K562 (cell line): Measurements from ENCODE around the gene GPR180. TPM values are rescaled to one million over a fixed set of nuclear protein-coding genes. Genes with fewer than 3 reads are reported as not detected.

Experiments used
- ATAC-seq: fragments of 200-7000 bp; cut with Tn5 transposase; 3 replicates; pipeline ENCODE4 v1.9.1; 2020; ENCODE audit warnings: moderate library complexity
- BruUV-seq: library from RNA; stranded (reverse); fragments of 400-500 nt; replicated peaks from 2 replicates; lab custom pipeline; 2021; lab: Mats Ljungman, UMichigan
- CTCF ChIA-PET: fragments of 300-600 bp; formaldehyde crosslinking; extraction: SDS; loops from one replicate; lab custom pipeline; 2021; ENCODE audit warnings: low intra/inter-chr PET ratio; lab: Yijun Ruan, JAX
- POLR2A ChIA-PET: fragments of 300-600, 350-650 bp; sonication (Branson Sonifier 250); formaldehyde crosslinking; extraction: SDS; loops from one replicate; lab custom pipeline; 2021; ENCODE audit warnings: antibody characterized with exemption, inconsistent platforms; lab: Yijun Ruan, JAX
- DNase-seq, 4 experiments: peaks; one replicate each; pipeline versions ENCODE4 v3.0.0 to v3.0.0-alpha.2; 2011 to 2018; ENCODE audit warnings: low spot score in 3 of 4, mixed read lengths in 3 of 4; ENCODE audit errors: extremely low read depth in 1 of 4
- FAIRE-seq: peaks from 2 replicates; lab custom pipeline; 2011; peaks lifted over from hg19 to GRCh38; lab: Jason Lieb, UNC
- H2AFZ ChIP-seq: 2 replicates; pipeline ENCODE4 v1.6.0; 2011; ENCODE audit warnings: low read depth, low read length, control low read depth, inconsistent platforms
- H3K27ac ChIP-seq: fragments of 200-600 bp; 3 replicates; pipeline ENCODE4 v1.8.0; 2011; ENCODE audit warnings: low read depth, mild to moderate bottlenecking, control low read depth, inconsistent platforms, low read length, moderate library complexity, mixed read lengths; ENCODE audit errors: extremely low read depth
- H3K27me3 ChIP-seq, 2 experiments: fragments of 300-600 bp in 1 of 2; 2 replicates in 1 of 2; 3 replicates in 1 of 2; pipeline versions ENCODE4 v1.6.0 to v1.8.0; 2011; ENCODE audit warnings: inconsistent platforms in 2 of 2, low read length in 2 of 2, mild to moderate bottlenecking in 1 of 2, mixed read lengths in 1 of 2, moderate library complexity in 1 of 2; ENCODE audit not compliant: control insufficient read depth in 2 of 2, insufficient read depth in 2 of 2
- H3K36me3 ChIP-seq: fragments of 300-600 bp; 3 replicates; pipeline ENCODE4 v1.8.0; 2011; ENCODE audit warnings: mild to moderate bottlenecking, low read length, inconsistent platforms; ENCODE audit not compliant: control insufficient read depth, insufficient read depth
- H3K4me1 ChIP-seq, 2 experiments: fragments of 200-600 bp in 1 of 2; replicated peaks in 1 of 2; 2 replicates in 1 of 2; 3 replicates in 1 of 2; pipeline versions ENCODE4 v1.5.1 to v1.8.0; 2011; ENCODE audit warnings: inconsistent platforms in 2 of 2, low read length in 2 of 2, mild to moderate bottlenecking in 1 of 2, mixed read lengths in 1 of 2, moderate library complexity in 1 of 2; ENCODE audit not compliant: control insufficient read depth in 2 of 2, insufficient read depth in 2 of 2
- H3K4me2 ChIP-seq: 2 replicates; pipeline ENCODE4 v1.6.1; 2011; ENCODE audit warnings: low read length, control low read depth, inconsistent platforms, mixed read lengths; ENCODE audit not compliant: insufficient read depth
- H3K4me3 ChIP-seq: fragments of 200-600 bp; sonication (generic), shearing (Covaris generic); 2 replicates; pipeline ENCODE4 v1.5.1; 2016; ENCODE audit warnings: control low read depth, inconsistent platforms
- H3K79me2 ChIP-seq: fragments of 200-600 bp; 3 replicates; pipeline ENCODE4 v1.8.0; 2011; ENCODE audit warnings: low read length, inconsistent platforms; ENCODE audit not compliant: control insufficient read depth, insufficient read depth
- H3K9ac ChIP-seq, 2 experiments: 2 replicates each; pipeline versions ENCODE4 v1.6.0 to v1.6.1; 2011; ENCODE audit warnings: low read depth in 2 of 2, low read length in 2 of 2, control low read depth in 1 of 2, inconsistent platforms in 1 of 2, mild to moderate bottlenecking in 1 of 2, mixed read lengths in 1 of 2; ENCODE audit not compliant: insufficient read depth in 1 of 2
- H3K9me1 ChIP-seq: one replicate; pipeline ENCODE4 v1.6.0; 2011; ENCODE audit warnings: inconsistent platforms, mild to moderate bottlenecking, low read length, moderate library complexity; ENCODE audit not compliant: control insufficient read depth, insufficient read depth
- H3K9me3 ChIP-seq: replicated peaks from 2 replicates; pipeline ENCODE4 v1.5.1; 2011; ENCODE audit warnings: low read depth, low read length, inconsistent platforms; ENCODE audit not compliant: control insufficient read depth, insufficient read depth
- H4K20me1 ChIP-seq: replicated peaks from 2 replicates; pipeline ENCODE4 v1.6.1; 2011; ENCODE audit warnings: low read length, inconsistent platforms, mixed read lengths; ENCODE audit not compliant: control insufficient read depth, insufficient read depth
- ATF1 ChIP-seq, 2 experiments: fragments of 450-650 bp in 1 of 2; IDR thresholded peaks; 2 replicates each; pipeline ENCODE4 v1.6.1; 2016; ENCODE audit warnings: missing compliant biosample characterization in 1 of 2, missing genetic modification characterization in 1 of 2
- ATF7 ChIP-seq: fragments of 450-650 bp; IDR thresholded peaks from 2 replicates; pipeline ENCODE4 v1.7.1; 2014; ENCODE audit warnings: mild to moderate bottlenecking, moderate library complexity
- BRD9 ChIP-seq: fragments of 450-650 bp; IDR thresholded peaks from 2 replicates; pipeline ENCODE4 v1.6.1; 2018; ENCODE audit warnings: low read depth; ENCODE audit not compliant: partially characterized antibody
- EZH2 ChIP-seq: IDR thresholded peaks from 2 replicates; pipeline ENCODE4 v1.6.1; 2012; ENCODE audit warnings: low read depth, mild to moderate bottlenecking, inconsistent platforms, low read length, borderline replicate concordance
- RAD21 ChIP-seq, 2 experiments: fragments of 250-450 bp in 1 of 2; fragments of 450-650 bp in 1 of 2; sonication (Bioruptor Pico) in 1 of 2; formaldehyde crosslinking in 1 of 2; IDR thresholded peaks in 1 of 2; conservative IDR thresholded peaks in 1 of 2; 2 replicates each; pipeline versions ENCODE4 v1.4.0 to v1.8.0; 2020 to 2022; ENCODE audit warnings: mild to moderate bottlenecking in 2 of 2, moderate library complexity in 1 of 2
- ZNF324 ChIP-seq: fragments of 250-450 bp; sonication (Bioruptor Pico); IDR thresholded peaks from 2 replicates; pipeline ENCODE4 v1.4.0; 2020; ENCODE audit warnings: mild to moderate bottlenecking
- ZNF445 ChIP-seq: fragments of 250-450 bp; sonication (Bioruptor Pico); IDR thresholded peaks from 2 replicates; pipeline ENCODE4 v1.4.0; 2020; ENCODE audit warnings: low read depth, mild to moderate bottlenecking, moderate library complexity
- WGBS: fragments of 100-300 bp; shearing (Covaris generic); methylation state at CpG from one replicate; pipeline ENCODE4 v1.1.6; 2016; ENCODE audit warnings: low coverage, mixed read lengths; ENCODE audit not compliant: insufficient coverage; ENCODE audit errors: missing lambda C conversion rate; 5-methylcytosine and 5-hydroxymethylcytosine counted together
- in situ Hi-C: fragments of 300-500 bp; cut with MboI; formaldehyde crosslinking; loops from 4 replicates; pipeline ENCODE4 v1.15.0; 2018; ENCODE audit warnings: inconsistent platforms, mixed read lengths
- intact Hi-C: fragments of 100-400 bp; cut with micrococcal nuclease; formaldehyde crosslinking; loops from 2 replicates; pipeline ENCODE4 v1.14.2; 2022
- polyA plus RNA-seq, 8 experiments: library from polyadenylated mRNA; depleted of rRNA in 4 of 8; stranded (reverse) in 5 of 8; unstranded in 3 of 8; fragments of >200 nt; fragmentation: Nextera tagmentation in 2 of 8; fragmentation: Illumina TruSeq in 1 of 8; extraction: Ambion mirVana in 2 of 8; extraction: Trizol in 1 of 8; gene quantifications; 2 replicates each; pipeline versions ENCODE4 v1.2.1 to v1.2.3, GENCODE V29; 2011 to 2014; ENCODE audit warnings: inconsistent platforms in 1 of 8, missing spikeins in 1 of 8
- total RNA-seq, 7 experiments: library from RNA; depleted of rRNA in 6 of 7; stranded (reverse); fragments of >200 nt in 6 of 7; fragmentation: Illumina TruSeq in 2 of 7; extraction: Trizol in 2 of 7; gene quantifications; 2 replicates each; pipeline versions ENCODE4 v1.2.1 to v1.2.3, GENCODE V29; 2011 to 2021; ENCODE audit warnings: low replicate concordance in 1 of 7
- TF ChIP-seq, protein P1 (sequence below): fragments of 450-650 bp; formaldehyde crosslinking; IDR thresholded peaks from 2 replicates; pipeline ENCODE4 v1.4.0; 2020; ENCODE audit warnings: mild to moderate bottlenecking, moderate library complexity
- TF ChIP-seq, protein P2 (sequence below), 2 experiments: fragments of 450-650 bp in 1 of 2; sonication (generic) in 1 of 2; formaldehyde crosslinking in 1 of 2; IDR thresholded peaks; 2 replicates each; pipeline versions ENCODE4 v1.7.1 to v1.9.0; 2016 to 2022; ENCODE audit warnings: inconsistent platforms in 1 of 2, mild to moderate bottlenecking in 1 of 2, missing genetic modification reagents in 1 of 2

Gene GPR180
- total and polyA plus RNA-seq, 9 of the 15 experiments (the other 6 are each of a cell fraction or from before 2014, with no cell fraction given), result 0.77 to 4.1 (median 1.8) TPM

DNA sequence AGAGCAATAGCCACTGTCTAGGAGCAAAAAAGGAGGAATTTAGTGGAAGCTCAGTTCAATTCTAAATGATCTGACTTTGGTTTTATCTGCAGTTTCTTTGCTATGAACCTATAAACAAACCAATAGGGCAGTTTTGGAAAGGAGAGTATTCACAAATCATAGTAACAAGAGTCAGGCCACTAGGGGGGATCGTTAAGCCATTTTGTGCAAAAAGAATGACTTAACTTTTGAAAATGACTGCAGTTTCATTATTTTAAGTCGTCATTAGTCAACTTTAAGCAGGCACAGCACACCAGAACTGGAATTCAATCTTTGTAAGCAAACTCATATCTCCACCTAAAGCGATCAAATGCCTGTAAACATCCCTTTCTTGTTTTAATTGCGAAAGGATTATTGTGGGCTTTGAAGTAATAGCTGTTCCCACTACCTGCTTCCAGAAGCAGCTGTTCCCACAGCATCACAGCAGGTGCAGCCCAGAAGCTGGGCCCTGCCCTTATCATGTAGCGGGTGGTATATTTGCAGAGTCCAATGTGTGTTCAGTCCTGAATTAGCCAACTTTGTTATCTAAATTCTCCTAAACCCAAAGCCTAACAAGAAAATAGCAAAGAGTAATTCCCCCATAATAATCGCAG is 59.2 kb downstream of the GPR180 start:
- POLR2A ChIA-PET, result interaction anchor here (0.6 to 2.2 kb wide), 4 partner anchors 9 to 52 kb away, joined by 3 to 6 read pairs (median 4); partner anchors contain the start of gene SOX21
- Histone ChIP-seq H3K9me3 (no peaks in the 10 kb centered on the region), H3K9ac (no peak overlapping the region; a peak in 1 of 4 replicates), H3K4me3 (no peak overlapping the region), H3K9me1 (no peaks in the 10 kb centered on the region), H3K36me3 (no peaks in the 10 kb centered on the region), H3K27ac (peak overlapping the region; percentile 11; the same call in 1 of the 3 replicates), H3K4me1 (peaks cover 10 to 67% of the 10 kb centered on the region in 2 experiments), H2AFZ (peak overlapping the region; percentile 60), H4K20me1 (no peaks in the 10 kb centered on the region), H3K79me2 (no peaks in the 10 kb centered on the region), H3K4me2 (peak overlapping the region; percentile 28; the same call in 1 of the 2 replicates), H3K27me3 (no peaks in the 10 kb centered on the region)
- WGBS, result 4% methylated on average over 6 of the region's 6 CpGs
- CTCF ChIA-PET, result interaction anchor here (0.7 kb wide), 1 partner anchor 17 kb away, joined by 3 read pairs; no protein-coding TSS in a partner anchor
- ATAC-seq (peak; percentile 35), DNase-seq (peak in 3 of 4 experiments; percentile 28 to 63 (median 34)), FAIRE-seq (no peak)
- no TSS peak for BruUV-seq
- intact Hi-C loops (loop anchor here (2.0 to 10.0 kb wide), 4 partner anchors 40 to 744 kb away; no protein-coding TSS in a partner anchor), in situ Hi-C loops (loop anchor here (25.0 kb wide), 1 partner anchor 751 kb away; no protein-coding TSS in a partner anchor)
- TF ChIP-seq RAD21 (CRISPR knock-in tag; conservative IDR thresholded peaks at IDR 0.05 in 1 of 2, IDR thresholded peaks at IDR 0.05 in 1 of 2), result peak; percentile 34 to 71; a peak in 3 of 4 replicates
- TF ChIP-seq, protein P1, sequence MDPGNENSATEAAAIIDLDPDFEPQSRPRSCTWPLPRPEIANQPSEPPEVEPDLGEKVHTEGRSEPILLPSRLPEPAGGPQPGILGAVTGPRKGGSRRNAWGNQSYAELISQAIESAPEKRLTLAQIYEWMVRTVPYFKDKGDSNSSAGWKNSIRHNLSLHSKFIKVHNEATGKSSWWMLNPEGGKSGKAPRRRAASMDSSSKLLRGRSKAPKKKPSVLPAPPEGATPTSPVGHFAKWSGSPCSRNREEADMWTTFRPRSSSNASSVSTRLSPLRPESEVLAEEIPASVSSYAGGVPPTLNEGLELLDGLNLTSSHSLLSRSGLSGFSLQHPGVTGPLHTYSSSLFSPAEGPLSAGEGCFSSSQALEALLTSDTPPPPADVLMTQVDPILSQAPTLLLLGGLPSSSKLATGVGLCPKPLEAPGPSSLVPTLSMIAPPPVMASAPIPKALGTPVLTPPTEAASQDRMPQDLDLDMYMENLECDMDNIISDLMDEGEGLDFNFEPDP (CRISPR knock-in tag), result no peak
- no peak for TF ChIP-seq ZNF324
- no peak for TF ChIP-seq ATF1 (CRISPR knock-in tag; IDR thresholded peaks at IDR 0.05)
- 0 out of 2 replicates have a peak, but pooled peaks have one; percentile 16 for TF ChIP-seq ATF1 (tag; IDR thresholded peaks at IDR 0.05)
- no peak for TF ChIP-seq EZH2
- peak; percentile 79 for TF ChIP-seq BRD9
- TF ChIP-seq ZNF445 (CRISPR knock-in tag), result no peak
- TF ChIP-seq, protein P2, sequence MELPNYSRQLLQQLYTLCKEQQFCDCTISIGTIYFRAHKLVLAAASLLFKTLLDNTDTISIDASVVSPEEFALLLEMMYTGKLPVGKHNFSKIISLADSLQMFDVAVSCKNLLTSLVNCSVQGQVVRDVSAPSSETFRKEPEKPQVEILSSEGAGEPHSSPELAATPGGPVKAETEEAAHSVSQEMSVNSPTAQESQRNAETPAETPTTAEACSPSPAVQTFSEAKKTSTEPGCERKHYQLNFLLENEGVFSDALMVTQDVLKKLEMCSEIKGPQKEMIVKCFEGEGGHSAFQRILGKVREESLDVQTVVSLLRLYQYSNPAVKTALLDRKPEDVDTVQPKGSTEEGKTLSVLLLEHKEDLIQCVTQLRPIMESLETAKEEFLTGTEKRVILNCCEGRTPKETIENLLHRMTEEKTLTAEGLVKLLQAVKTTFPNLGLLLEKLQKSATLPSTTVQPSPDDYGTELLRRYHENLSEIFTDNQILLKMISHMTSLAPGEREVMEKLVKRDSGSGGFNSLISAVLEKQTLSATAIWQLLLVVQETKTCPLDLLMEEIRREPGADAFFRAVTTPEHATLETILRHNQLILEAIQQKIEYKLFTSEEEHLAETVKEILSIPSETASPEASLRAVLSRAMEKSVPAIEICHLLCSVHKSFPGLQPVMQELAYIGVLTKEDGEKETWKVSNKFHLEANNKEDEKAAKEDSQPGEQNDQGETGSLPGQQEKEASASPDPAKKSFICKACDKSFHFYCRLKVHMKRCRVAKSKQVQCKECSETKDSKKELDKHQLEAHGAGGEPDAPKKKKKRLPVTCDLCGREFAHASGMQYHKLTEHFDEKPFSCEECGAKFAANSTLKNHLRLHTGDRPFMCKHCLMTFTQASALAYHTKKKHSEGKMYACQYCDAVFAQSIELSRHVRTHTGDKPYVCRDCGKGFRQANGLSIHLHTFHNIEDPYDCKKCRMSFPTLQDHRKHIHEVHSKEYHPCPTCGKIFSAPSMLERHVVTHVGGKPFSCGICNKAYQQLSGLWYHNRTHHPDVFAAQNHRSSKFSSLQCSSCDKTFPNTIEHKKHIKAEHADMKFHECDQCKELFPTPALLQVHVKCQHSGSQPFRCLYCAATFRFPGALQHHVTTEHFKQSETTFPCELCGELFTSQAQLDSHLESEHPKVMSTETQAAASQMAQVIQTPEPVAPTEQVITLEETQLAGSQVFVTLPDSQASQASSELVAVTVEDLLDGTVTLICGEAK (IDR thresholded peaks at IDR 0.05), result no peak
- TF ChIP-seq, protein P2 (CRISPR knock-in tag; IDR thresholded peaks at IDR 0.05), result no peak
- TF ChIP-seq ATF7, result 0 out of 2 replicates have a peak, but pooled peaks have one; percentile 15
